NCI-H446 treated with DMSO at 0.1 percent for 48 hours (cell line): ENCODE measurements around the gene COL11A2.

Source experiments
- DNase-seq: peaks from one replicate; lab custom pipeline; 2025; lab: John Stamatoyannopoulos, UW

The COL11A2 gene

GRCh38 chr6:33206864-33207551 lies 14.7 kb upstream of the COL11A2 start:
- DNase-seq, result no peak

- DNase-seq, result no peak
Measured at GRCh38 chr6:33206027-33206863, 14.0 kb upstream of the COL11A2 start.

- no peak for DNase-seq
Measured at GRCh38 chr6:33205191-33206026, 13.1 kb upstream of the COL11A2 start.

- peak; percentile 65 for DNase-seq
Measured at GRCh38 chr6:33204415-33205190, 12.3 kb upstream of the COL11A2 start, which contains the start of gene HSD17B8. TSS of gene HSD17B8 (plus strand) at chr6:33204655. CDS start at chr6:33204669, 14 bp downstream.

- no peak for DNase-seq
Measured at GRCh38 chr6:33204165-33204414, 11.8 kb upstream of the COL11A2 start.

GRCh38 chr6:33203443-33204164 lies 11.3 kb upstream of the COL11A2 start:
- DNase-seq, result no peak

- DNase-seq, result no peak
Measured at GRCh38 chr6:33202799-33203198, 10.5 kb upstream of the COL11A2 start.

- no peak for DNase-seq
Measured at GRCh38 chr6:33201935-33202334, 9.7 kb upstream of the COL11A2 start.

GRCh38 chr6:33201147-33201545 lies 8.9 kb upstream of the COL11A2 start:
- DNase-seq, result no peak

GRCh38 chr6:33200219-33201146 lies 8.2 kb upstream of the COL11A2 start, which contains the start of the genes RXRB and SLC39A7:
TSS of gene RXRB (minus strand) at chr6:33200665. CDS start at chr6:33200476, 189 bp downstream.
TSS of gene SLC39A7 (plus strand) at chr6:33200867. CDS start at chr6:33201246, 379 bp downstream.
- peak; percentile 97 for DNase-seq

- peak; percentile 54 for DNase-seq
Measured at GRCh38 chr6:33199687-33200218, 7.5 kb upstream of the COL11A2 start.

GRCh38 chr6:33198853-33199436 lies 6.7 kb upstream of the COL11A2 start:
- DNase-seq, result no peak

- no peak for DNase-seq
Measured at GRCh38 chr6:33198159-33198852, 6.0 kb upstream of the COL11A2 start.

- peak; percentile 28 for DNase-seq
Measured at GRCh38 chr6:33197431-33198048, 5.3 kb upstream of the COL11A2 start.

GRCh38 chr6:33195304-33196165 lies 3.3 kb upstream of the COL11A2 start:
- DNase-seq, result no peak

GRCh38 chr6:33194431-33194979 lies 2.2 kb upstream of the COL11A2 start:
- DNase-seq, result no peak

- no peak for DNase-seq
Measured at GRCh38 chr6:33193619-33194018, 1.4 kb upstream of the COL11A2 start.
